Colonic mucosa (tissue), 4 donors: ENCODE data around the gene ELMO1. TPM values are rescaled to one million over a fixed set of nuclear protein-coding genes. Genes with fewer than 3 reads are reported as not detected.

Source experiments
- DNase-seq: peaks from one replicate; pipeline ENCODE4 v3.0.0-alpha.2; 2020
- H3K27ac ChIP-seq: fragments of 200-600 bp; one replicate; pipeline ENCODE4 v1.8.0; 2021
- H3K27me3 ChIP-seq: fragments of 200-600 bp; one replicate; pipeline ENCODE4 v1.8.0; 2021
- H3K36me3 ChIP-seq: fragments of 200-600 bp; one replicate; pipeline ENCODE4 v1.8.0; 2021
- H3K4me1 ChIP-seq: fragments of 200-600 bp; one replicate; pipeline ENCODE4 v1.8.0; 2021; ENCODE audit warnings: mild to moderate bottlenecking
- H3K4me3 ChIP-seq: fragments of 200-600 bp; one replicate; pipeline ENCODE4 v1.8.0; 2021
- H3K9ac ChIP-seq, 2 donors: one replicate each; pipeline ENCODE4 v1.7.0; 2013; ENCODE audit warnings: control low read depth in 2 of 2, low read depth in 2 of 2, low read length in 2 of 2
- H3K9me3 ChIP-seq: fragments of 200-600 bp; one replicate; pipeline ENCODE4 v1.8.0; 2021
- intact Hi-C: fragments of 100-400 bp; cut with DNase I; formaldehyde crosslinking; loops from one replicate; pipeline ENCODE4 v1.14.1; 2022
- total RNA-seq, 2 donors: library from RNA; stranded (reverse); fragmentation: NEBNext Ultra II Directional in 1 of 2; extraction: Animal tissue kit (Norgen Biotek cat#: 25700) in 1 of 2; gene quantifications; one replicate each; pipeline ENCODE4 v1.2.1, GENCODE V29; 2021
- TF ChIP-seq, protein P1 (sequence below): fragments of 200-600 bp; IDR thresholded peaks from one replicate; pipeline ENCODE4 v1.8.0; 2022; ENCODE audit warnings: antibody characterized with exemption, mild to moderate bottlenecking
- donor health status: healthy.
- donor health status: DM: no; HTN: no; CAD: no.
- donor health status: DM: no; HTN: no; CAD: no.

The ELMO1 gene
- total RNA-seq, 2 donors from 2014 or later = 4.2 to 4.7 TPM

DNA sequence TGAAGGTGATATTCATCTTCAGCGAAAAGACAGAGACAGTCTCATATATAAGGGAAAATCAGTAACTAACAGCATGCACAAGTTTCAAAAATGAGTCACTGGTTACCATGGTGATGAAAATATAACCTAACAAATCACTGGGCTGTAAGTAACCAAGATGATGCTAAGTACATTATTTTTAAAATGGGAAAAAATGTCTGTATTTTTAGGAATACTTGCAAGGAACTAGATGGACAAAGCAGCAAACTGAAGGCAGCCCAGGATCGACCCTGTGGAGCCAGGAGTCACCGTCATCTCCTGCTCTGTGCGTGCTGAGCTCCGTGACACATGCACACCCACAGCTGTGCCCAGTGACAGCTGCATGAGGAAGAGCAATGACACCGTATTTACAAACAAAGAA, 137.3 kb downstream of the ELMO1 start:
- no peak for DNase-seq
- TF ChIP-seq, protein P1, sequence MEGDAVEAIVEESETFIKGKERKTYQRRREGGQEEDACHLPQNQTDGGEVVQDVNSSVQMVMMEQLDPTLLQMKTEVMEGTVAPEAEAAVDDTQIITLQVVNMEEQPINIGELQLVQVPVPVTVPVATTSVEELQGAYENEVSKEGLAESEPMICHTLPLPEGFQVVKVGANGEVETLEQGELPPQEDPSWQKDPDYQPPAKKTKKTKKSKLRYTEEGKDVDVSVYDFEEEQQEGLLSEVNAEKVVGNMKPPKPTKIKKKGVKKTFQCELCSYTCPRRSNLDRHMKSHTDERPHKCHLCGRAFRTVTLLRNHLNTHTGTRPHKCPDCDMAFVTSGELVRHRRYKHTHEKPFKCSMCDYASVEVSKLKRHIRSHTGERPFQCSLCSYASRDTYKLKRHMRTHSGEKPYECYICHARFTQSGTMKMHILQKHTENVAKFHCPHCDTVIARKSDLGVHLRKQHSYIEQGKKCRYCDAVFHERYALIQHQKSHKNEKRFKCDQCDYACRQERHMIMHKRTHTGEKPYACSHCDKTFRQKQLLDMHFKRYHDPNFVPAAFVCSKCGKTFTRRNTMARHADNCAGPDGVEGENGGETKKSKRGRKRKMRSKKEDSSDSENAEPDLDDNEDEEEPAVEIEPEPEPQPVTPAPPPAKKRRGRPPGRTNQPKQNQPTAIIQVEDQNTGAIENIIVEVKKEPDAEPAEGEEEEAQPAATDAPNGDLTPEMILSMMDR = no peak

DNA sequence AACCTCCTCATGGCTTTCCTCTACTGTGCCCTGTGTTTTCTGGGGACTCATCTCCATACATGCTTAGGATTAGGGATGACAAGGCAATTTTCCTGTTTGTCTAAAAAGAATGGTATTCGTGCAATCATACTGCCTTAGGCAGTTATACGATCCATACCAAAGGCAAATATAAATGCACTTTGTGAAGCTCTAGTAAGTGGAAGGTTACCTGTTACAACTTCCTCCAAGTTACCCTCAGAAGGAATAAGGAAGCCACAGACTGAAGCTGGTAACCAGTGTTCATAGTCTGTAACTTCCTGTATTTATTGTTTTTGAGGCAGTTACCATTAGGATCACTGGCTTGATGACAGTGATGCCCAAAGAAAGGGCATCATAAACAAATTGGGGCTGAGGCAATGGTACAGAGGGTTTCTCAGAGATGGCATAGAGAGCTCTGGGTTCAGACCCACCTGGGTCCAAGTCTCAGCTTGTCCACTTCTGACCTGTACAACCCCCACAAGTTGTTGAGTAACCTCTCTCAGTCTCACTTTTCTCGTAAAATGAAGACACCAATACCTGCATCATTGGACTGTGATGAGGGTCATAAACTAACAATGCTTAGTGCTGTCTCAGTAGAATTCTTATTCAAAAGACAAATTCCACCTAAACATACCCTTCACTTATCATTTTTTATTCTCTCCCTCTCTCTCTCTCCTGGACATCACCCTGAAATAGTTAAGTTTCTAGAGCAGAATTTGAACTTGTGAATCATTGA, 138.2 kb downstream of the ELMO1 start:
- H3K36me3 ChIP-seq = no peaks in the 10 kb centered on the region
- DNase-seq = no peak
- no peaks in the 10 kb centered on the region for H3K4me1 ChIP-seq
- H3K27me3 ChIP-seq = no peaks in the 10 kb centered on the region
- TF ChIP-seq, protein P1 = no peak
- H3K9me3 ChIP-seq = no peaks in the 10 kb centered on the region
- no peak overlapping the region for H3K27ac ChIP-seq
- H3K9ac ChIP-seq = no peak overlapping the region
- H3K4me3 ChIP-seq = no peak overlapping the region
- intact Hi-C loops = no loop called here

More for the DNA sequence above, 137.3 kb downstream of the ELMO1 start:
- no peak overlapping the region for H3K27ac ChIP-seq
- no peaks in the 10 kb centered on the region for H3K27me3 ChIP-seq
- no peak overlapping the region for H3K4me3 ChIP-seq
- intact Hi-C loops = no loop called here
- no peak overlapping the region for H3K9ac ChIP-seq
- no peaks in the 10 kb centered on the region for H3K4me1 ChIP-seq
- H3K9me3 ChIP-seq = no peaks in the 10 kb centered on the region
- H3K36me3 ChIP-seq = no peaks in the 10 kb centered on the region

DNA sequence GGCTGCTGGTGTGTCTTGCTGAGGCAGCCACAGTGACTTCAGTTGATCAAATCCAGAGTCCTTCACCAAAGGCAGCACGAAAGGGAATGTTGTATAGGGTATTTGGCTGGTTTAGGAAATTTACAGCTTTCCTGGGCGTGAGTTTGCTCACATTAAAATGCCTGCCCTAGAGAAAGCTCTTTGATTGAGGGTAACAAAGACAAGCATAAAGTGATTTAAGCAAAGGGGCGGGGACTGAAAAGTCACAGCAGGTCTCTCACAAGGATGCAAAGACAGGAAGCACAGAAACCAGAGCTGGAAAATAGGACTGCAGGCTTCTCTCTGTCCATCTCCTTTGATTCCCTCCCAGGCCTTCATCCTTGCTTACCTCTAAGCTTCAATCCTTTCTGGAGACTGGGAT, 139.2 kb downstream of the ELMO1 start:
- no peaks in the 10 kb centered on the region for H3K27me3 ChIP-seq
- no peaks in the 10 kb centered on the region for H3K9me3 ChIP-seq
- H3K4me3 ChIP-seq = no peak overlapping the region
- no peaks in the 10 kb centered on the region for H3K4me1 ChIP-seq
- H3K36me3 ChIP-seq = no peaks in the 10 kb centered on the region
- no peak for DNase-seq
- intact Hi-C loops = no loop called here
- no peak overlapping the region for H3K9ac ChIP-seq
- TF ChIP-seq, protein P1 = no peak
- no peak overlapping the region for H3K27ac ChIP-seq

DNA sequence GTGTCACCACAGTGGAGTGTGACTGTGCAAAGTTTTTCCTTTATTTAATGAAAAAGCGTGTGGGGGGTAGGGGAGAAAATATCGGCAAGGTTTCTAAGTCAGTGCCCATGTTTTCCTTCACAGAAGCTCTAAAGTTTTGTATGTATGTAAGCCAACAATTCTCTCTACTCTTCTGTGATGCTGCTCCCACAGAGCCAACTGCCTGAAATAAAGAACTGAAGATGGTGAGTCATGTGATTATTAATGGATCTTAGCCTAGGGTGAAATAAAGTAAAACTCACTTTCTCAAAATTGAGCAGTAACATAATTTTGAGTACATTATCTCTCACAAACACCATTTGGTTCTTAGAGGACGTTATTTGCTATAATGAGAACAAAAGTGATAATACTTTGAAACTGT, 143.7 kb downstream of the ELMO1 start:
- Histone ChIP-seq H3K4me1 (no peaks in the 10 kb centered on the region), H3K9me3 (no peaks in the 10 kb centered on the region), H3K9ac (no peak overlapping the region), H3K27ac (no peak overlapping the region), H3K36me3 (no peaks in the 10 kb centered on the region), H3K4me3 (no peak overlapping the region), H3K27me3 (no peaks in the 10 kb centered on the region)
- no peak for DNase-seq
- intact Hi-C loops = no loop called here
- TF ChIP-seq, protein P1 = no peak

DNA sequence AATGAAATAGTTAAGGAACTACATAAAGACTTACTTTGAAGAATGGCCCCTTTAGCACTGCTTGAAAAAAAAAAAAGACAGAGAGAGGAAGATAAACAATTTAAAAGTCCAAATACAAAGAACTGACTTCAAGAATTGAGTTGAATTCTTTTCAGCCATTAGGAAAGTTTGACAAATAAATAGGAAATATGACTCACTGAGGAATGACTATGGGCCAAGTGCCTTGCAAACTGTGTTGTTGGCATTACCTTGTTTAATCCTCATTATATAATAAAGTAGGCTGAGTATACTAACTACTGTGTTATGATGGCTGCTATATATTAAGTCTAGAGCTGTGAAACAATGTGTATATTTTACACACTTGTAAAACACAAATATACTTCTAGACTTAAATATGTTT, 151.1 kb downstream of the ELMO1 start:
- Histone ChIP-seq H3K27ac (no peak overlapping the region), H3K9me3 (no peaks in the 10 kb centered on the region)
- intact Hi-C loops = no loop called here

More for the DNA sequence above, 151.1 kb downstream of the ELMO1 start:
- H3K27me3 ChIP-seq = no peaks in the 10 kb centered on the region
- no peak for DNase-seq
- TF ChIP-seq, protein P1 = no peak
- H3K36me3 ChIP-seq = no peaks in the 10 kb centered on the region
- H3K4me1 ChIP-seq = no peaks in the 10 kb centered on the region
- no peak overlapping the region for H3K4me3 ChIP-seq
- no peak overlapping the region for H3K9ac ChIP-seq
